ENCODE results near the gene ELL.

DNA sequence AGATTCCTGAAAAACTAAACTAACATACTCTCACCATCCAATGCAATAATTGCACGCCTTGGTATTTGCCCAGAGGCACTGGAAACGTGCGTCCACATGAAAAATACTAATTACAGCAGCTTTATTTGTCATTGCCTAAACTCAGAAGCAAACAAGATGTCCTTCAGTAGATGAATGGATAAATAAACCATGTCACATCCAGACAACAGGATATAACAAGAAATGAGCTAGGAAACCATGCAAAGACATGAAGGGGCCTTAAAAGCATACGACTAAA is 25.0 kb downstream of the ELL start:
- TF ChIP-seq, protein P1, sequence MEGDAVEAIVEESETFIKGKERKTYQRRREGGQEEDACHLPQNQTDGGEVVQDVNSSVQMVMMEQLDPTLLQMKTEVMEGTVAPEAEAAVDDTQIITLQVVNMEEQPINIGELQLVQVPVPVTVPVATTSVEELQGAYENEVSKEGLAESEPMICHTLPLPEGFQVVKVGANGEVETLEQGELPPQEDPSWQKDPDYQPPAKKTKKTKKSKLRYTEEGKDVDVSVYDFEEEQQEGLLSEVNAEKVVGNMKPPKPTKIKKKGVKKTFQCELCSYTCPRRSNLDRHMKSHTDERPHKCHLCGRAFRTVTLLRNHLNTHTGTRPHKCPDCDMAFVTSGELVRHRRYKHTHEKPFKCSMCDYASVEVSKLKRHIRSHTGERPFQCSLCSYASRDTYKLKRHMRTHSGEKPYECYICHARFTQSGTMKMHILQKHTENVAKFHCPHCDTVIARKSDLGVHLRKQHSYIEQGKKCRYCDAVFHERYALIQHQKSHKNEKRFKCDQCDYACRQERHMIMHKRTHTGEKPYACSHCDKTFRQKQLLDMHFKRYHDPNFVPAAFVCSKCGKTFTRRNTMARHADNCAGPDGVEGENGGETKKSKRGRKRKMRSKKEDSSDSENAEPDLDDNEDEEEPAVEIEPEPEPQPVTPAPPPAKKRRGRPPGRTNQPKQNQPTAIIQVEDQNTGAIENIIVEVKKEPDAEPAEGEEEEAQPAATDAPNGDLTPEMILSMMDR (IDR thresholded peaks at IDR 0.05): no peak
- no peak for TF ChIP-seq POLR2A (IDR thresholded peaks at IDR 0.05)
- TF ChIP-seq POLR2AphosphoS5 (IDR thresholded peaks at IDR 0.05): no peak
